Measurements from ENCODE around the gene TSHZ2.
A peak's percentile ranks its signal among the peaks of the same experiment; 100 is the strongest.

The TSHZ2 gene

GRCh38 chr20:53141201-53142050 is 169.3 kb downstream of the TSHZ2 start:
- DNase-seq: no peak

- no peak for DNase-seq
These were observed 170.3 kb downstream of the TSHZ2 start for GRCh38 chr20:53142225-53143127.

GRCh38 chr20:53146201-53146891 is 174.2 kb downstream of the TSHZ2 start:
- DNase-seq: no peak

GRCh38 chr20:53148771-53149147 is 176.6 kb downstream of the TSHZ2 start:
- DNase-seq: no peak

GRCh38 chr20:53149148-53149889 is 177.2 kb downstream of the TSHZ2 start:
- no peak for DNase-seq

GRCh38 chr20:53149890-53150205 is 177.7 kb downstream of the TSHZ2 start:
- DNase-seq: no peak

GRCh38 chr20:53150532-53150931 is 178.4 kb downstream of the TSHZ2 start:
- no peak for DNase-seq

GRCh38 chr20:53152228-53152627 is 180.1 kb downstream of the TSHZ2 start:
- no peak for DNase-seq

- DNase-seq: no peak
These were observed 182.4 kb downstream of the TSHZ2 start for GRCh38 chr20:53154540-53154939.

GRCh38 chr20:53157443-53158408 is 185.6 kb downstream of the TSHZ2 start:
- DNase-seq: peak; percentile 46

- DNase-seq: no peak
These were observed 187.0 kb downstream of the TSHZ2 start for GRCh38 chr20:53159160-53159559.

- DNase-seq: no peak
These were observed 188.9 kb downstream of the TSHZ2 start for GRCh38 chr20:53161073-53161472.

- DNase-seq: no peak
These were observed 189.3 kb downstream of the TSHZ2 start for GRCh38 chr20:53161473-53161872.

GRCh38 chr20:53162251-53162835 is 190.2 kb downstream of the TSHZ2 start:
- no peak for DNase-seq

GRCh38 chr20:53163486-53163885 is 191.3 kb downstream of the TSHZ2 start:
- DNase-seq: no peak

- DNase-seq: no peak
These were observed 191.9 kb downstream of the TSHZ2 start for GRCh38 chr20:53164072-53164471.

GRCh38 chr20:53165452-53165851 is 193.3 kb downstream of the TSHZ2 start:
- no peak for DNase-seq

GRCh38 chr20:53168491-53168890 is 196.3 kb downstream of the TSHZ2 start:
- no peak for DNase-seq

- DNase-seq: no peak
These were observed 198.0 kb downstream of the TSHZ2 start for GRCh38 chr20:53170196-53170595.

- no peak for DNase-seq
These were observed 198.9 kb downstream of the TSHZ2 start for GRCh38 chr20:53171065-53171464.

- DNase-seq: no peak
These were observed 202.3 kb downstream of the TSHZ2 start for GRCh38 chr20:53174454-53174853.
